DMS 273 (cell line): ENCODE data around the gene CAMK2A.
A peak's percentile ranks its signal among the peaks of the same experiment; 100 is the strongest.

Experiments
- DNase-seq: peaks from one replicate; lab custom pipeline; 2025; ENCODE audit not compliant: unreplicated experiment; lab: John Stamatoyannopoulos, UW

Gene CAMK2A

DNA sequence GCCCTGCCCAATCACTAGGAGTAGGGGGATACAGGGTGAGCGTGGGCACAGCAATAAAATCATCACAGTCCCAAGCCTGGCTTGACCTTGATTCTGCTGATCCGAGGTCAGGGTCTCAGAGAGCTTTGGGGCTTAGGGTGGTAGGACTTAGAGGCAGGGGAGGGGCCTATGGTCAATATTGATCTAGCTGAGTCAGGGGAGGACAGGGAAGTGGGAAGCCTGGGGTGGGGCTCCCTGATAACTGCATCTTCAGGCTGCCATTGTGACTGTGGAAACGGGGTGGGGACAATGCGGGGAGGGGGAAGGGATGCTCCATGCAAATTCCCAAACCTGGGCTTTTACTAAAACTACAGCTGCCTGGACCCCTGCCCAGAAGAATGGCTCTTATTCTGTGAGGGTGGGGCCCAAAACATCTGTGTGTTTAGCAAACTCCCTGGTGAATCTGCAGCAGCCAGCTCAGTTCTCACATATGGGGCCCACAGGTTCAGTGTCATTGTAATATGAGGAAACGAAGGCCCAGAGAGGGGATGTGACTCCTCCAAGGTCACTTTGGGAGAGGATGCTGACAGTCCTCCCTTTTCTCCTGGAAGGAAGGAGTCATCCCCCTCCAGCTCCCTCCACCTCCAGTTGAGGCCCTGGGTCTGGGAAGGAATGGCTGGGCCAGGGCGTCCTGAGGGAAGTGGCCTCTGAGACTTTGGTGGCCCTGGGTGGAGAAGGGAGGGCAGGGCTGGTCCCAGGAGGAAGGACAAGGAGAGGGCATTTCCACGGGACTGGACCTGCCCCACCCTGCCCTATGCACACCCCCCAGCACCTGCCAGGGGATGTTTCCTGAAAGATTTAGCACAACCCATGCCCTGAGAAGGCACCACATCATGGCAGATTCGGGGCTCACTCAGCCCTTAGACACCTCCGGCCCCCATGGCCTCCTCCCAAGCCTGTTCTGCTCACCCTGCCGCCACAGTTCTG lies 73.3 kb downstream of the CAMK2A start:
- no peak for DNase-seq

DNA sequence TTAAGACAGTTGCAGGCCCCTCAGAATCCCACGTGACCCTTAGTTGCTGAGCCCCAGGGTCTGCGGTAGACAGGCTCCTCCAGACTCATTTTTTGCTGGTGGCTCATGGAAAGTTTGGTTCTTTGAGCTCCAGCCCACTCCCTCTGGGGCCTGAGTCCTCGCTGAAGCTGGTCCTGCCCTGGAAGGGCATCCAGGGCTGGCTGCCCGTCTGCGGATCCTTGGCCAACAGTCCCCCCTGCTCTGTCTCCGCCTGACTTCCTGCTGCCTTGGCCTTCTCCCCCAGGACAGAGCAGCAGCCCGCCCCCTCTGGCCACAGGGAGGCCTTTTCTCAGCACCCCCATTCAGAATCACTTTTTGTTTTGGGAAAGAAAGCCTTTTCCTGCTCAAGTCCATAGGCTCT lies 75.3 kb downstream of the CAMK2A start:
- no peak for DNase-seq

GRCh38 chr5:150213530-150213929 lies 76.0 kb downstream of the CAMK2A start:
- DNase-seq = no peak

DNA sequence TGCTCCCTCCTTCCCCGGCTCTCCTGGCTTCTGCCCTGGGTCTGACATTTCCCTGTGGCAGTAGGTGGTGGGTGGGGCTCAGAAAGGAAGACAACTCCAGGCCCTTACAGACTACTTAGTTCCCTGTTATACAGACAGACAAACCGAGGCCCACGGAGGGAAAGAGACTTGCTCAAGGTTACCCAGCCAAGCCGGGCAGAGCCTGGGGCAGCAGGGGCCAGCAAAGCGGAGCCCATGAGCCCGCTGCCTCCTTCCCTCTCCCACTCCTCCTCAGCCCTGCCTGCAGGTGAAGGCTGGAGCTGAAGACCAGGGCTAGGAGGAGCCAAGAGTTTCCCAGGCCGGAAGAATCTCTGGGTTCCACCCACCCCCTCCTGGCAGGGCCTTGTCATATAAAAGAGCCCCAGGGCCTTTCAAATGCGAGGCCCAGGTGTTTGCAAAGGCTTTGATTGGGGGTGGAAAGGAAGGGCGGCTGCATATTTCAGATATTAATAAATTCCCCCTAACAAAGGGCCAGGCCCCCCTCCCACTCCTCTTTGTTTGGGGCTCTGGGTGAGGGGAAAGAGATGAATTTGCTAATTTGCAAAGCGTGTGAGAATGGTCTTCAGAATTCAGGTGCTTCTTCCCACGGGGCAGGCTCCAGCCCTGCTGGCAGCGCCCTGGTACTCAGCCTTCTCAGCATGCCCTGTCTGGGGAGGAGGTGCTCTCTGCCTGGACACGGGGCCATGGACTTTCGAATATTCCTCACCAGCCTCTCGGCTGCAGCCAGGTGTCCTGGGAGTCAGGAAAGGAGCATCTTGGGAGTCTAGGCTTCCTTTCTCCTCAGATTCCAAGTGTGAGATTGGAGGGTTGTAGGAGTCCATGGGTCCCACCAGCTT lies 78.2 kb downstream of the CAMK2A start:
- DNase-seq = no peak

DNA sequence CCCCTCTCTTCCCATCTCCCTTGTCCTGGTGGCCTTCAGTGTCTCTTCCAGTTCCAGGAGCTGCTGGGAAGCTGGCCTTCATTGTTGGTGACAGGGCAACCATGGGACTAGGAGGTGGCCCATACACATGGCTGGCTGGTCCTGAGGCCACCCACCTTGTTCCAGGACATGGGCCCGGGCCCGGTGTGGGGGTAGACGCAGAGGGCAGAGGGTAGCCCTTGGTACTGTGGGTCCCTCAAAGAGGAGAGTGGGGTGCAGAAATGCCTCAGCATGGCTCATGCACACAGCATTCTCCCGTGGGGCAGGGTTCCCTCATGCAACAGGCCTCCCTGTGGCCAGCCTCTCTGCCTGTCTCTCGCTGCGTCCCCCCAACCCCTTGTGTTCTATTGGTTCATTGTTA lies 78.9 kb downstream of the CAMK2A start:
- no peak for DNase-seq

DNA sequence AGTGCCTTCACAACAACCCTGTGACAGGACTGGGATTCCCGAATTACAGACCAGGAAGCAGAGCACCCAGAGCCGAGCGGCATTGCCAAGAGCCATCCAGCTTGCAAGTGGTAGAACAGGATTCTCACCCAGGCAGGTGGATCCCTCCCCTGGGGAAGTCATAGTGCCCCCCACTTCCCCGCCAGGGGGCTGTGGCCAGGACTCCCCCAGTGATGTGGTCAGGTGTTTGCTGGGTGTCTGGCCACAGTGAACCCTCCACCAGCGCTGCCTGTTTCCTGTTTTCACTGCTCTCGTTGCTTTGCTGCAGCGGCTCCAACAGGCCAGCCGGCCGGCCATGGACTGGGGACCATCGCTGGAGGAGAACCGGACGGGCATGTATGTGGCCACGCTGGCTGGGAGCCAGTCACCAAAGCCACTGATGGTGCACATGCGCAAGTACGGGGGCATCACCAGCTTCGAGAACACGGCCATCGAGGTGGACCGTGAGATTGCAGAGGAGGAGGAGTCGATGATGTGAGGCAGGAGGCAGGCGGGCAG lies 80.4 kb downstream of the CAMK2A start:
- DNase-seq = no peak

- no peak for DNase-seq
These were observed 81.1 kb downstream of the CAMK2A start for GRCh38 chr5:150208187-150209098.

- DNase-seq = no peak
These were observed 82.8 kb downstream of the CAMK2A start for GRCh38 chr5:150206779-150207115.

DNA sequence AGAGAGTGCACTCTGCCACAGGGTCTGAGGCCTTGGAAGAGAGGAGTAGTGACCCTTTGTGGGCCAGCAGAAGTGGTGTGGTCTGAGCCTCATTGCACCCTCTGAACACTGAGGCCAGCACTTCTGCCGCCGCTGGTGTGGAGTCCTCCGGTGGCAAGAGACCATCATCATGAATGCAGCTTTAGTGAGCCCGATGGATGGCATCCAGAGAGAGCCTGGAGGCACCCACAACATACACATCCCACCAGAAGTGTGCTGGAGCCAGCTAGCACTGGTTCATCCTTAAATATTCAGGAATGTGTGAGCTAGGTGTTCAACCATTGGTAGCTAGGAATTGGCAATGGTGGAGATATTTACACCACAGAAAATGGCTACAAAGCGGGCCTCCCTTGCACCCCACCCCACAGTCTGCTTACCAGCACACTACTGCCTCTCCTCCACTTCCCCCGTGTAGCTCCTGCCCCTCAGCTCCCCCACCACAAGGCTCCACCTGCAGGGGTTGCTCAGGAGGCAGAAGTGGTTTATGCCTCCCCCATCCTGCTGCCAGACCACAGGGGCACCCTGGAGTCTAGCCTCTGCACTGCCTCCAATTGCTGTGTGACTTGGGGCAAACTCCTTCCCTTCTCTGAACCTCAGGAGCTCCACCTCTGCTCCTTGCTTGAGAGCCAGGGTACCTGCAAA lies 83.3 kb downstream of the CAMK2A start:
- no peak for DNase-seq

- DNase-seq = no peak
These were observed 85.0 kb downstream of the CAMK2A start for GRCh38 chr5:150204590-150204960.

GRCh38 chr5:150203832-150204589 lies 85.6 kb downstream of the CAMK2A start:
- DNase-seq = no peak

- DNase-seq = no peak
These were observed 87.1 kb downstream of the CAMK2A start for GRCh38 chr5:150202501-150202900.

- no peak for DNase-seq
These were observed 92.1 kb downstream of the CAMK2A start for GRCh38 chr5:150197476-150197875.

- DNase-seq = no peak
These were observed 92.6 kb downstream of the CAMK2A start for GRCh38 chr5:150196986-150197385.

- no peak for DNase-seq
These were observed 93.1 kb downstream of the CAMK2A start for GRCh38 chr5:150196514-150196913.

GRCh38 chr5:150195736-150196485 lies 93.7 kb downstream of the CAMK2A start:
- DNase-seq = no peak

- DNase-seq = peak; percentile 25
These were observed 97.1 kb downstream of the CAMK2A start for GRCh38 chr5:150192462-150192861.

GRCh38 chr5:150190987-150191386 lies 98.6 kb downstream of the CAMK2A start:
- no peak for DNase-seq

- DNase-seq = no peak
These were observed 99.0 kb downstream of the CAMK2A start for GRCh38 chr5:150190503-150190979.
